PC-9 (cell line): ENCODE measurements around the gene MACROD2. TPM values are rescaled to one million over a fixed set of nuclear protein-coding genes. Genes with fewer than 3 reads are reported as not detected.

Experiments
- BruUV-seq: library from RNA; stranded (reverse); fragments of 400-500 nt; replicated peaks from 2 replicates; lab custom pipeline; 2021; lab: Mats Ljungman, UMichigan
- CTCF ChIA-PET: fragments of 300-600 bp; sonication (Branson Sonifier 250); formaldehyde crosslinking; loops from one replicate; lab custom pipeline; 2022; ENCODE audit warnings: antibody characterized with exemption; lab: Charles Lee
- POLR2A ChIA-PET: fragments of 300-600 bp; sonication (Branson Sonifier 250); formaldehyde crosslinking; loops from one replicate; lab custom pipeline; 2022; ENCODE audit warnings: antibody characterized with exemption; ENCODE audit not compliant: unreplicated experiment; lab: Charles Lee
- DNase-seq, 2 experiments: peaks; one replicate each; pipeline versions ENCODE4 v3.0.0 to v3.0.0-alpha.2; 2015 to 2022; ENCODE audit warnings: mixed read lengths in 1 of 2
- H2AFZ ChIP-seq: fragments of 200-600 bp; sonication (generic); 2 replicates; pipeline ENCODE4 v1.8.1; 2017; ENCODE audit warnings: antibody characterized with exemption
- H3F3A ChIP-seq: fragments of 200-600 bp; sonication (generic); 2 replicates; pipeline ENCODE4 v1.8.1; 2017; ENCODE audit warnings: antibody characterized with exemption, mild to moderate bottlenecking, low read depth; ENCODE audit not compliant: insufficient read depth
- H3K27ac ChIP-seq: fragments of 200-600 bp; sonication (generic); 2 replicates; pipeline ENCODE4 v1.6.1; 2016; ENCODE audit warnings: mixed run types
- H3K27me3 ChIP-seq: fragments of 200-600 bp; sonication (generic); 2 replicates; pipeline ENCODE4 v1.6.1; 2016; ENCODE audit warnings: low read depth, mixed run types; ENCODE audit not compliant: insufficient read depth
- H3K36me3 ChIP-seq: fragments of 200-600 bp; sonication (generic); 2 replicates; pipeline ENCODE4 v1.6.1; 2016; ENCODE audit warnings: low read depth, mixed run types
- H3K4me1 ChIP-seq: fragments of 200-600 bp; sonication (generic); replicated peaks from 2 replicates; pipeline ENCODE4 v1.6.1; 2016; ENCODE audit warnings: mixed run types; ENCODE audit not compliant: insufficient read depth
- H3K4me2 ChIP-seq: fragments of 200-600 bp; sonication (generic); 2 replicates; pipeline ENCODE4 v1.6.1; 2017; ENCODE audit warnings: mixed run types
- H3K4me3 ChIP-seq: fragments of 200-600 bp; sonication (generic); 2 replicates; pipeline ENCODE4 v1.6.1; 2016; ENCODE audit warnings: mixed run types
- H3K79me2 ChIP-seq: fragments of 200-600 bp; sonication (generic); 2 replicates; pipeline ENCODE4 v1.6.1; 2017; ENCODE audit warnings: low read depth, mixed run types
- H3K9me2 ChIP-seq: fragments of 200-600 bp; sonication (generic); 2 replicates; pipeline ENCODE4 v1.8.1; 2017; ENCODE audit warnings: mild to moderate bottlenecking; ENCODE audit not compliant: insufficient read depth
- H3K9me3 ChIP-seq: fragments of 200-600 bp; sonication (generic); 2 replicates; pipeline ENCODE4 v1.8.1; 2016; ENCODE audit warnings: low read depth; ENCODE audit not compliant: insufficient read depth
- H4K20me1 ChIP-seq: fragments of 200-600 bp; sonication (generic); 2 replicates; pipeline ENCODE4 v1.8.1; 2017; ENCODE audit not compliant: insufficient read depth
- EZH2 ChIP-seq: fragments of 200-600 bp; sonication (generic); IDR thresholded peaks from 2 replicates; pipeline ENCODE4 v1.8.0; 2017; ENCODE audit warnings: antibody characterized with exemption, low read depth
- intact Hi-C: fragments of 100-400 bp; cut with micrococcal nuclease; formaldehyde crosslinking; loops from one replicate; pipeline ENCODE4 v1.10.0; 2022; ENCODE audit not compliant: unreplicated experiment
- total RNA-seq: library from RNA; stranded (reverse); gene quantifications from 2 replicates; pipeline ENCODE4 v1.2.3, GENCODE V29; 2021
- TF ChIP-seq, protein P1 (sequence below): fragments of 200-600 bp; sonication (generic); conservative IDR thresholded peaks from 2 replicates; pipeline ENCODE4 v1.6.1; 2017; ENCODE audit warnings: mixed run types, antibody characterized with exemption, mild to moderate bottlenecking, moderate library complexity

MACROD2 gene
- total RNA-seq, 1 experiment from 2014 or later: 11.4 TPM

DNA sequence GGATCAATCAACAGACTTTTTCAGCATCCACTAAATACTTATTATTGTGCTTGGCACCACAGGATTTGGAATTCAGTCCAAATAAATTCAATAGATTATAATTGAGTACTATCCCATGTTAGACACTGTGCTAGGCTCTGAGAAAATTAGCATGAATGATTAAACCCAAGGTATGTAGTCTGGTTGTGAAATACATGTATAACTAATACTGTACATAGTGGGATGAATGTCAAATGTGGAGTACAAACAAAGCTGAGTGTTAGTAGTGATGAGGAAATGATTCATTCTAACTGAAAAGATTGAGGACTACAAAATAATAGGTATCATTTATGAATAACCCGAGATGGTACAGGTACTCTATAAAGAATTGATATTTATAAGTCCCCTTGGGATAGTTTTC lies 454.0 kb downstream of the MACROD2 start:
- intact Hi-C loops: no loop called here
- Histone ChIP-seq H3K4me1 (peaks cover 14% of the 10 kb centered on the region), H3K9me3 (no peaks in the 10 kb centered on the region), H3K27ac (no peak overlapping the region), H3K4me3 (no peak overlapping the region), H3K79me2 (no peaks in the 10 kb centered on the region), H3K4me2 (0 out of 2 replicates have a peak overlapping the region, but pooled peaks have one; percentile 9), H4K20me1 (no peaks in the 10 kb centered on the region), H3F3A (no peaks in the 10 kb centered on the region), H3K9me2 (no peaks in the 10 kb centered on the region), H3K27me3 (no peaks in the 10 kb centered on the region), H3K36me3 (no peaks in the 10 kb centered on the region), H2AFZ (no peak overlapping the region)
- DNase-seq: peak in 1 of 2 experiments; percentile 68
- POLR2A ChIA-PET: no interaction called here
- BruUV-seq: no TSS peak
- CTCF ChIA-PET: no interaction called here
- TF ChIP-seq, protein P1, sequence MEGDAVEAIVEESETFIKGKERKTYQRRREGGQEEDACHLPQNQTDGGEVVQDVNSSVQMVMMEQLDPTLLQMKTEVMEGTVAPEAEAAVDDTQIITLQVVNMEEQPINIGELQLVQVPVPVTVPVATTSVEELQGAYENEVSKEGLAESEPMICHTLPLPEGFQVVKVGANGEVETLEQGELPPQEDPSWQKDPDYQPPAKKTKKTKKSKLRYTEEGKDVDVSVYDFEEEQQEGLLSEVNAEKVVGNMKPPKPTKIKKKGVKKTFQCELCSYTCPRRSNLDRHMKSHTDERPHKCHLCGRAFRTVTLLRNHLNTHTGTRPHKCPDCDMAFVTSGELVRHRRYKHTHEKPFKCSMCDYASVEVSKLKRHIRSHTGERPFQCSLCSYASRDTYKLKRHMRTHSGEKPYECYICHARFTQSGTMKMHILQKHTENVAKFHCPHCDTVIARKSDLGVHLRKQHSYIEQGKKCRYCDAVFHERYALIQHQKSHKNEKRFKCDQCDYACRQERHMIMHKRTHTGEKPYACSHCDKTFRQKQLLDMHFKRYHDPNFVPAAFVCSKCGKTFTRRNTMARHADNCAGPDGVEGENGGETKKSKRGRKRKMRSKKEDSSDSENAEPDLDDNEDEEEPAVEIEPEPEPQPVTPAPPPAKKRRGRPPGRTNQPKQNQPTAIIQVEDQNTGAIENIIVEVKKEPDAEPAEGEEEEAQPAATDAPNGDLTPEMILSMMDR: no peak
- no peak for TF ChIP-seq EZH2

DNA sequence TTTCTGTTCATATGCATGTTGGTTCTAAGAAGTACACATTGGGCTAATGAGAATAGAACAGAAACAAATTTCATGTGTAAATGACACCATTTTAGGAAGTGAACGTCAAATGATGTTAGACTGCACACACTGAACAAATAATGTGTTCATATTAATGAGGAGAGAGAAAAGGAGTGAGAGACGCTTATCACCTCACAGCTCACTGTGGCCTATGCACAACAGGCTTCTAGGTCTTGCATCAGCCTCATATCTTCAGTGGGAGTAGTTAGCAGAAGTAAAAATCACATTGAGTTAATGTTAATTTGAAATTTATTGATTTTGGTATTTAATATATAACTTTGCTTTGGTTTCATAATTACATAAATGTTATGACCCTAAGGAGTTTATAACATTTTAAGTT lies 454.9 kb downstream of the MACROD2 start:
- Histone ChIP-seq H3K4me3 (no peak overlapping the region), H3K36me3 (no peaks in the 10 kb centered on the region), H3K9me3 (no peaks in the 10 kb centered on the region), H2AFZ (no peak overlapping the region), H3F3A (no peaks in the 10 kb centered on the region), H3K27me3 (no peaks in the 10 kb centered on the region), H3K79me2 (no peaks in the 10 kb centered on the region), H3K9me2 (no peaks in the 10 kb centered on the region), H3K27ac (no peak overlapping the region), H4K20me1 (no peaks in the 10 kb centered on the region), H3K4me2 (no peak overlapping the region), H3K4me1 (peaks cover 14% of the 10 kb centered on the region)
- POLR2A ChIA-PET: no interaction called here
- BruUV-seq: no TSS peak
- DNase-seq: no peak
- TF ChIP-seq, protein P1: no peak
- no peak for TF ChIP-seq EZH2
- intact Hi-C loops: no loop called here
- CTCF ChIA-PET: no interaction called here

DNA sequence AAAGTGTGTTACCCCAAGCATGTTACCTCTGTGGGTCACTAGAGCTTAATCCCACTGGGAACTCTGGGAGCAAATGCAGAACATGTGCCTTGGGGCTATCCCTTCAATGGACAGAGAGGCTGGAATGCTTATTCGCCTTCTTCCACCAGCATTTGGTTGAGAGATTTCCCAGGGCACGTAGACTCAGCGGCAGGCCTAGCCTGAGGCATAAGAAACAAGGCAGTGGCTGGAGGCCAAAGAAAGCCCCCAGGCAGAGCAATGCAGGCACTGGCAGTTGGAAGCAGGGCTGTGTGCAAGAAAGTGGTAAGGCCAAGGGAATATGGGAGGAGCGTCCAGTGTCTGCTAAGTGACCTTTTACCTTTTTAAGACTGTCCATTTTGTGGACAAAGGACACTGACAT lies 456.1 kb downstream of the MACROD2 start:
- Histone ChIP-seq H3K27ac (no peak overlapping the region), H4K20me1 (no peaks in the 10 kb centered on the region), H2AFZ (no peak overlapping the region), H3K9me2 (no peaks in the 10 kb centered on the region), H3K27me3 (no peaks in the 10 kb centered on the region), H3K4me3 (no peak overlapping the region), H3K36me3 (no peaks in the 10 kb centered on the region), H3F3A (no peaks in the 10 kb centered on the region), H3K79me2 (no peaks in the 10 kb centered on the region), H3K4me2 (no peak overlapping the region), H3K9me3 (no peaks in the 10 kb centered on the region), H3K4me1 (peaks cover 14% of the 10 kb centered on the region)
- no TSS peak for BruUV-seq
- intact Hi-C loops: no loop called here
- POLR2A ChIA-PET: no interaction called here
- CTCF ChIA-PET: no interaction called here
- TF ChIP-seq, protein P1: no peak
- no peak for TF ChIP-seq EZH2
- DNase-seq: no peak
